Measurements from ENCODE around the gene RFNG.

Gene RFNG

GRCh38 chr17:82078433-82078832, 26.8 kb upstream of the RFNG start:
- H3K4me3 ChIP-seq (ENCODE audit: low read depth, low read length): no peak overlapping the region

- H3K4me3 ChIP-seq (ENCODE audit: low read depth, low read length): no peak overlapping the region
Observed at GRCh38 chr17:82077617-82078358, 26.2 kb upstream of the RFNG start.

- no peak overlapping the region for H3K4me3 ChIP-seq (ENCODE audit: low read depth, low read length)
Observed at GRCh38 chr17:82076785-82077591, 25.4 kb upstream of the RFNG start.

GRCh38 chr17:82076018-82076784, 24.6 kb upstream of the RFNG start:
- no peak overlapping the region for H3K4me3 ChIP-seq (ENCODE audit: low read depth, low read length)

GRCh38 chr17:82073446-82073845, 21.8 kb upstream of the RFNG start:
- H3K4me3 ChIP-seq (ENCODE audit: low read depth, low read length): no peak overlapping the region

- no peak overlapping the region for H3K4me3 ChIP-seq (ENCODE audit: low read depth, low read length)
Observed at GRCh38 chr17:82072827-82073226, 21.2 kb upstream of the RFNG start.

- H3K4me3 ChIP-seq (ENCODE audit: low read depth, low read length): no peak overlapping the region
Observed at GRCh38 chr17:82070611-82071010, 19.0 kb upstream of the RFNG start.

GRCh38 chr17:82065638-82066303, 14.2 kb upstream of the RFNG start, which contains the start of gene DUS1L:
TSS of gene DUS1L (minus strand) at chr17:82065804. CDS start at chr17:82065059, 745 bp downstream.
- H3K4me3 ChIP-seq (ENCODE audit: low read depth, low read length): peak within 1 kb of the TSS; percentile 72

GRCh38 chr17:82065193-82065637, 13.6 kb upstream of the RFNG start:
- peak overlapping the region; percentile 72 for H3K4me3 ChIP-seq (ENCODE audit: low read depth, low read length)

GRCh38 chr17:82064433-82065192, 13.0 kb upstream of the RFNG start:
- H3K4me3 ChIP-seq (ENCODE audit: low read depth, low read length): peak overlapping the region; percentile 72

- H3K4me3 ChIP-seq (ENCODE audit: low read depth, low read length): no peak overlapping the region
Observed at GRCh38 chr17:82063424-82064415, 12.1 kb upstream of the RFNG start.

GRCh38 chr17:82062984-82063368, 11.4 kb upstream of the RFNG start:
- no peak overlapping the region for H3K4me3 ChIP-seq (ENCODE audit: low read depth, low read length)

GRCh38 chr17:82062076-82062983, 10.7 kb upstream of the RFNG start:
- no peak overlapping the region for H3K4me3 ChIP-seq (ENCODE audit: low read depth, low read length)

- no peak overlapping the region for H3K4me3 ChIP-seq (ENCODE audit: low read depth, low read length)
Observed at GRCh38 chr17:82061047-82061925, 9.7 kb upstream of the RFNG start.

GRCh38 chr17:82060614-82061013, 9.0 kb upstream of the RFNG start:
- no peak overlapping the region for H3K4me3 ChIP-seq (ENCODE audit: low read depth, low read length)

- H3K4me3 ChIP-seq (ENCODE audit: low read depth, low read length): no peak overlapping the region
Observed at GRCh38 chr17:82060001-82060380, 8.4 kb upstream of the RFNG start.

Measured in iPS-11a (cell line).